BLaER1 (cell line): ENCODE data around the gene TADA2A.

ENCODE experiments used
- H3K27ac ChIP-seq: shearing (Covaris generic); formaldehyde crosslinking; 2 replicates; pipeline ENCODE4 v1.8.1; 2022
- H3K27me3 ChIP-seq: shearing (Covaris generic); formaldehyde crosslinking; 2 replicates; pipeline ENCODE4 v1.8.1; 2022
- H3K36me3 ChIP-seq: shearing (Covaris generic); formaldehyde crosslinking; 2 replicates; pipeline ENCODE4 v1.8.1; 2022
- H3K4me1 ChIP-seq: shearing (Covaris generic); formaldehyde crosslinking; 2 replicates; pipeline ENCODE4 v1.8.1; 2022
- H3K4me2 ChIP-seq: shearing (Covaris generic); formaldehyde crosslinking; 2 replicates; pipeline ENCODE4 v1.8.1; 2022
- H3K4me3 ChIP-seq: shearing (Covaris generic); formaldehyde crosslinking; 2 replicates; pipeline ENCODE4 v1.8.1; 2022
- H3K9ac ChIP-seq: shearing (Covaris generic); formaldehyde crosslinking; 2 replicates; pipeline ENCODE4 v1.8.1; 2022
- H3K9me3 ChIP-seq: shearing (Covaris generic); formaldehyde crosslinking; 2 replicates; pipeline ENCODE4 v1.8.1; 2022
- H4K20me1 ChIP-seq: shearing (Covaris generic); formaldehyde crosslinking; 2 replicates; pipeline ENCODE4 v1.8.1; 2022
- Cebpa-rat ChIP-seq: shearing (Covaris generic); IDR thresholded peaks from 2 replicates; pipeline ENCODE4 v1.8.1; 2022

The TADA2A gene

GRCh38 chr17:37373530-37374159, 33.0 kb upstream of the TADA2A start:
- H3K9me3 ChIP-seq, result no peaks in the 10 kb centered on the region
- H3K9ac ChIP-seq, result no peak overlapping the region
- no peak overlapping the region for H3K4me2 ChIP-seq
- no peaks in the 10 kb centered on the region; the same call in 1 of the 2 replicates for H3K4me1 ChIP-seq
- H3K36me3 ChIP-seq, result no peaks in the 10 kb centered on the region
- H3K27me3 ChIP-seq, result no peaks in the 10 kb centered on the region
- H3K27ac ChIP-seq, result no peak overlapping the region
- H3K4me3 ChIP-seq, result no peak overlapping the region
- no peaks in the 10 kb centered on the region; the same call in 1 of the 2 replicates for H4K20me1 ChIP-seq
- no peak for TF ChIP-seq Cebpa-rat

- no peak within 1 kb of the TSS for H3K27ac ChIP-seq
- no peaks in the 10 kb centered on the region for H3K36me3 ChIP-seq
- no peak within 1 kb of the TSS for H3K9ac ChIP-seq
- H3K4me1 ChIP-seq, result no peaks in the 10 kb centered on the region; the same call in 1 of the 2 replicates
- no peaks in the 10 kb centered on the region; the same call in 1 of the 2 replicates for H4K20me1 ChIP-seq
- no peak within 1 kb of the TSS for H3K4me2 ChIP-seq
- no peak within 1 kb of the TSS for H3K4me3 ChIP-seq
- H3K9me3 ChIP-seq, result no peaks in the 10 kb centered on the region
- H3K27me3 ChIP-seq, result no peaks in the 10 kb centered on the region
- TF ChIP-seq Cebpa-rat, result no peak
Measured at GRCh38 chr17:37375706-37376105, 31.0 kb upstream of the TADA2A start, which contains the start of gene C17orf78. Gene C17orf78, plus strand, starts transcription at chr17:37375985. Its CDS starts 108 bp downstream, at chr17:37376093.

GRCh38 chr17:37382056-37382455, 24.6 kb upstream of the TADA2A start:
- TF ChIP-seq Cebpa-rat, result no peak
- Histone ChIP-seq H3K4me1 (peaks cover 7% of the 10 kb centered on the region; the same call in 1 of the 2 replicates), H3K27me3 (no peaks in the 10 kb centered on the region), H3K9ac (no peak overlapping the region), H4K20me1 (no peaks in the 10 kb centered on the region), H3K4me3 (no peak overlapping the region), H3K9me3 (no peaks in the 10 kb centered on the region), H3K27ac (no peak overlapping the region), H3K4me2 (no peak overlapping the region), H3K36me3 (no peaks in the 10 kb centered on the region)

GRCh38 chr17:37384560-37385149, 22.0 kb upstream of the TADA2A start:
- no peak overlapping the region for H3K4me3 ChIP-seq
- no peaks in the 10 kb centered on the region for H3K27me3 ChIP-seq
- no peaks in the 10 kb centered on the region for H3K9me3 ChIP-seq
- H3K36me3 ChIP-seq, result 0 out of 2 replicates have a peak, but pooled peaks cover 11% of the 10 kb centered on the region
- no peak for TF ChIP-seq Cebpa-rat
- no peaks in the 10 kb centered on the region for H4K20me1 ChIP-seq
- H3K4me1 ChIP-seq, result peaks cover 7% of the 10 kb centered on the region; the same call in 1 of the 2 replicates
- H3K9ac ChIP-seq, result no peak overlapping the region
- no peak overlapping the region for H3K27ac ChIP-seq
- H3K4me2 ChIP-seq, result no peak overlapping the region

- Histone ChIP-seq H3K36me3 (0 out of 2 replicates have a peak, but pooled peaks cover 11% of the 10 kb centered on the region), H3K9me3 (no peaks in the 10 kb centered on the region), H3K27me3 (no peaks in the 10 kb centered on the region), H3K4me3 (no peak overlapping the region), H3K4me2 (no peak overlapping the region), H3K9ac (no peak overlapping the region), H3K27ac (no peak overlapping the region), H4K20me1 (no peaks in the 10 kb centered on the region), H3K4me1 (peaks cover 7% of the 10 kb centered on the region; the same call in 1 of the 2 replicates)
- no peak for TF ChIP-seq Cebpa-rat
Measured at GRCh38 chr17:37385474-37385990, 21.2 kb upstream of the TADA2A start.

- H3K27ac ChIP-seq, result no peak overlapping the region
- TF ChIP-seq Cebpa-rat, result no peak
- H3K36me3 ChIP-seq, result 0 out of 2 replicates have a peak, but pooled peaks cover 11% of the 10 kb centered on the region
Measured at GRCh38 chr17:37386462-37386861, 20.2 kb upstream of the TADA2A start.

GRCh38 chr17:37388266-37388665, 18.4 kb upstream of the TADA2A start:
- Histone ChIP-seq H3K27me3 (no peaks in the 10 kb centered on the region), H3K9ac (no peak overlapping the region), H3K4me2 (no peak overlapping the region), H3K9me3 (no peaks in the 10 kb centered on the region), H3K4me3 (no peak overlapping the region), H3K27ac (no peak overlapping the region), H4K20me1 (no peaks in the 10 kb centered on the region), H3K4me1 (peaks cover 7% of the 10 kb centered on the region; the same call in 1 of the 2 replicates), H3K36me3 (0 out of 2 replicates have a peak, but pooled peaks cover 11% of the 10 kb centered on the region)
- no peak for TF ChIP-seq Cebpa-rat

More at GRCh38 chr17:37386462-37386861, 20.2 kb upstream of the TADA2A start:
- Histone ChIP-seq H3K4me3 (no peak overlapping the region), H3K27me3 (no peaks in the 10 kb centered on the region), H3K4me1 (peaks cover 7% of the 10 kb centered on the region; the same call in 1 of the 2 replicates), H3K4me2 (no peak overlapping the region), H3K9me3 (no peaks in the 10 kb centered on the region), H4K20me1 (no peaks in the 10 kb centered on the region), H3K9ac (no peak overlapping the region)

- Histone ChIP-seq H3K27ac (no peak overlapping the region), H3K4me2 (no peak overlapping the region), H3K4me1 (peaks cover 7% of the 10 kb centered on the region; the same call in 1 of the 2 replicates), H3K4me3 (no peak overlapping the region), H4K20me1 (no peaks in the 10 kb centered on the region), H3K36me3 (0 out of 2 replicates have a peak, but pooled peaks cover 11% of the 10 kb centered on the region), H3K9me3 (no peaks in the 10 kb centered on the region), H3K9ac (no peak overlapping the region), H3K27me3 (no peaks in the 10 kb centered on the region)
- no peak for TF ChIP-seq Cebpa-rat
Measured at GRCh38 chr17:37389160-37389559, 17.5 kb upstream of the TADA2A start.

GRCh38 chr17:37391146-37391545, 15.5 kb upstream of the TADA2A start:
- Histone ChIP-seq H3K9me3 (no peaks in the 10 kb centered on the region), H3K4me2 (no peak overlapping the region), H3K36me3 (0 out of 2 replicates have a peak, but pooled peaks cover 11% of the 10 kb centered on the region), H3K9ac (no peak overlapping the region), H3K27ac (no peak overlapping the region), H3K27me3 (no peaks in the 10 kb centered on the region), H3K4me3 (no peak overlapping the region), H4K20me1 (no peaks in the 10 kb centered on the region), H3K4me1 (no peaks in the 10 kb centered on the region)
- TF ChIP-seq Cebpa-rat, result no peak

GRCh38 chr17:37392024-37392590, 14.6 kb upstream of the TADA2A start:
- H3K9me3 ChIP-seq, result no peaks in the 10 kb centered on the region
- H4K20me1 ChIP-seq, result no peaks in the 10 kb centered on the region
- H3K36me3 ChIP-seq, result 0 out of 2 replicates have a peak, but pooled peaks cover 11% of the 10 kb centered on the region
- no peaks in the 10 kb centered on the region for H3K27me3 ChIP-seq
- no peak overlapping the region for H3K27ac ChIP-seq
- H3K4me2 ChIP-seq, result no peak overlapping the region
- H3K4me3 ChIP-seq, result no peak overlapping the region
- TF ChIP-seq Cebpa-rat, result no peak
- no peak overlapping the region for H3K9ac ChIP-seq
- no peaks in the 10 kb centered on the region for H3K4me1 ChIP-seq
